Ovary (tissue), 9 donors: ENCODE data around the gene SIPA1L2. TPM values are rescaled to one million over a fixed set of nuclear protein-coding genes. Genes with fewer than 3 reads are reported as not detected.

Experiments
- DNase-seq, 5 donors: peaks; one replicate each; pipeline ENCODE4 v3.0.0-alpha.2; 2019 to 2020
- H3K27ac ChIP-seq, 2 donors: fragments of 200-600 bp; one replicate each; pipeline versions ENCODE4 v1.5.1 to v1.8.0; 2019 to 2022
- H3K27me3 ChIP-seq: fragments of 200-600 bp; one replicate; pipeline ENCODE4 v1.8.0; 2022
- H3K36me3 ChIP-seq: fragments of 200-600 bp; sonication (generic); one replicate; pipeline ENCODE4 v1.5.1; 2019
- H3K4me1 ChIP-seq: one replicate; pipeline ENCODE4 v1.8.1; 2013; ENCODE audit warnings: mild to moderate bottlenecking, moderate library complexity; ENCODE audit not compliant: insufficient read depth
- H3K4me3 ChIP-seq: fragments of 200-600 bp; sonication (generic); one replicate; pipeline ENCODE4 v1.5.1; 2017
- H3K9me3 ChIP-seq, 2 donors: fragments of 200-600 bp in 1 of 2; sonication (generic) in 1 of 2; one replicate each; pipeline versions ENCODE4 v1.5.1 to v1.8.1; 2013 to 2019; ENCODE audit warnings: mild to moderate bottlenecking in 1 of 2, moderate library complexity in 1 of 2
- CTCF ChIP-seq, 3 donors: fragments of 450-650 bp in 2 of 3; fragments of 200-600 bp in 1 of 3; IDR thresholded peaks; one replicate each; pipeline versions ENCODE4 v1.5.1 to v1.8.0; 2016 to 2022; ENCODE audit warnings: antibody characterized with exemption in 3 of 3, mild to moderate bottlenecking in 1 of 3
- EP300 ChIP-seq: sonication (generic); formaldehyde crosslinking; IDR thresholded peaks from one replicate; pipeline ENCODE4 v1.6.1; 2017; ENCODE audit warnings: antibody characterized with exemption
- POLR2A ChIP-seq: fragments of 450-650 bp; IDR thresholded peaks from one replicate; pipeline ENCODE4 v1.6.1; 2017; ENCODE audit warnings: antibody characterized with exemption, mild to moderate bottlenecking, moderate library complexity
- WGBS, 3 donors: extraction: QIAGEN DNeasy Blood & Tissue Kit in 1 of 3; methylation state at CpG; one replicate each; pipeline versions ENCODE4 v1.1.5 to v1.1.7; 2013 to 2017; 5-methylcytosine and 5-hydroxymethylcytosine counted together
- intact Hi-C, 4 donors: fragments of 100-400 bp; cut with DNase I; formaldehyde crosslinking; loops; one replicate each; pipeline versions ENCODE4 v1.11.0 to v1.15.1; 2022 to 2023
- polyA plus RNA-seq, 2 donors: library from polyadenylated mRNA; stranded (reverse); fragments of 200-250 nt in 1 of 2; fragments of 350-450 nt in 1 of 2; fragmentation: Illumina TruSeq in 1 of 2; extraction: RNeasy Lipid Tissue Mini Kit (QIAGEN cat#74804) in 1 of 2; gene quantifications; one replicate each; pipeline ENCODE4 v1.2.3, GENCODE V29; 2013 to 2014
- total RNA-seq, 7 donors: library from RNA; depleted of rRNA in 2 of 7; stranded (reverse); fragments of >200 nt in 2 of 7; fragmentation: NEBNext Ultra II Directional in 3 of 7; extraction: Animal tissue kit (Norgen Biotek cat#: 25700) in 3 of 7; gene quantifications; one replicate each; pipeline versions ENCODE4 v1.1.0 to v1.2.4, GENCODE V29; 2016 to 2023
- donor health status: DM: no; HTN: no; CAD: no; lungs with moderate emphysema.
- donor health status: DM: no; HTN: no; CAD: no.
- donor health status: Bipolar disorder and iron deficiency.
- donor health status: DM: yes; HTN: yes; CAD: no.
- donor health status: DM: no; HTN: no; CAD: no.
- donor health status: DM: yes; HTN: yes; CAD: no.

The SIPA1L2 gene
- total and polyA plus RNA-seq, 9 donors: 12.3 to 52.9 (median 20.1) TPM

GRCh38 chr1:232657426-232658005, 27.6 kb upstream of the SIPA1L2 start:
- 85 to 95% (median 92%) methylated on average over 3 of the region's 3 CpGs for WGBS, 3 donors
- intact Hi-C loops: no loop called here

GRCh38 chr1:232655746-232656085, 25.8 kb upstream of the SIPA1L2 start:
- intact Hi-C loops: no loop called here
- Histone ChIP-seq H3K27me3 (no peaks in the 10 kb centered on the region), H3K9me3 (no peaks in the 10 kb centered on the region), H3K4me1 (no peaks in the 10 kb centered on the region), H3K36me3 (no peaks in the 10 kb centered on the region), H3K27ac (no peak overlapping the region), H3K4me3 (no peak overlapping the region)
- TF ChIP-seq EP300 (no peak), POLR2A (no peak), CTCF (IDR thresholded peaks at IDR 0.05) (no peak)
- no peak for DNase-seq
- WGBS, 3 donors: 88 to 92% (median 92%) methylated on average over 4 of the region's 4 CpGs

More at GRCh38 chr1:232657426-232658005, 27.6 kb upstream of the SIPA1L2 start:
- no peaks in the 10 kb centered on the region for H3K4me1 ChIP-seq
- H3K4me3 ChIP-seq: no peak overlapping the region
- no peak for DNase-seq
- TF ChIP-seq CTCF (IDR thresholded peaks at IDR 0.05) (no peak), POLR2A (no peak)
- H3K27ac ChIP-seq: no peak overlapping the region
- H3K9me3 ChIP-seq: no peaks in the 10 kb centered on the region
- no peaks in the 10 kb centered on the region for H3K27me3 ChIP-seq
- H3K36me3 ChIP-seq: no peaks in the 10 kb centered on the region

- no peaks in the 10 kb centered on the region for H3K36me3 ChIP-seq
- no peak overlapping the region for H3K27ac ChIP-seq
- no peak overlapping the region for H3K4me3 ChIP-seq
- H3K9me3 ChIP-seq: no peaks in the 10 kb centered on the region
- 62 to 81% (median 78%) methylated on average over 5 of the region's 5 CpGs for WGBS, 3 donors
- TF ChIP-seq POLR2A: no peak
- TF ChIP-seq CTCF (IDR thresholded peaks at IDR 0.05): no peak
- no peak for TF ChIP-seq EP300
- DNase-seq: no peak
- intact Hi-C loops: no loop called here
- no peaks in the 10 kb centered on the region for H3K27me3 ChIP-seq
- H3K4me1 ChIP-seq: no peaks in the 10 kb centered on the region
Observed at GRCh38 chr1:232655028-232655745, 25.3 kb upstream of the SIPA1L2 start.

- 71 to 80% (median 74%) methylated on average over 3 of the region's 3 CpGs for WGBS, 3 donors
- intact Hi-C loops: no loop called here
- Histone ChIP-seq H3K27me3 (no peaks in the 10 kb centered on the region), H3K27ac (no peak overlapping the region), H3K4me3 (no peak overlapping the region), H3K9me3 (no peaks in the 10 kb centered on the region), H3K4me1 (no peaks in the 10 kb centered on the region), H3K36me3 (no peaks in the 10 kb centered on the region)
- DNase-seq: no peak
- no peak for TF ChIP-seq CTCF (IDR thresholded peaks at IDR 0.05)
- TF ChIP-seq EP300: no peak
- TF ChIP-seq POLR2A: no peak
Observed at GRCh38 chr1:232653789-232654188, 23.9 kb upstream of the SIPA1L2 start.
